GM19455 (cell line): ENCODE data around the gene SLC30A2.

Source experiments
- ATAC-seq: cut with Tn5 transposase; IDR thresholded peaks from one replicate; pipeline ENCODE4 v1.9.1; 2021; ENCODE audit not compliant: unreplicated experiment

SLC30A2 gene

GRCh38 chr1:26041978-26042377 lies 3.9 kb downstream of the SLC30A2 start:
- ATAC-seq = no peak

GRCh38 chr1:26041401-26041800 lies 4.5 kb downstream of the SLC30A2 start:
- ATAC-seq = no peak

- no peak for ATAC-seq
These were observed 7.0 kb downstream of the SLC30A2 start for GRCh38 chr1:26038904-26039303.

- no peak for ATAC-seq
These were observed 7.4 kb downstream of the SLC30A2 start for GRCh38 chr1:26038477-26038876.

- ATAC-seq = no peak
These were observed 8.0 kb downstream of the SLC30A2 start for GRCh38 chr1:26037904-26038303.

- ATAC-seq = no peak
These were observed 9.1 kb downstream of the SLC30A2 start for GRCh38 chr1:26036756-26037281.

GRCh38 chr1:26035959-26036755 lies 9.8 kb downstream of the SLC30A2 start:
- peak; percentile 55 for ATAC-seq

GRCh38 chr1:26035203-26035958 lies 10.5 kb downstream of the SLC30A2 start:
- ATAC-seq = peak; percentile 83

- ATAC-seq = no peak
These were observed 11.3 kb downstream of the SLC30A2 start for GRCh38 chr1:26034504-26035202.

- ATAC-seq = no peak
These were observed 13.1 kb downstream of the SLC30A2 start for GRCh38 chr1:26032656-26033357.

GRCh38 chr1:26031611-26032220 lies 14.2 kb downstream of the SLC30A2 start:
- ATAC-seq = no peak

GRCh38 chr1:26031196-26031595 lies 14.7 kb downstream of the SLC30A2 start:
- no peak for ATAC-seq

GRCh38 chr1:26029864-26030481 lies 15.9 kb downstream of the SLC30A2 start:
- no peak for ATAC-seq

GRCh38 chr1:26029054-26029863 lies 16.7 kb downstream of the SLC30A2 start:
- no peak for ATAC-seq

- ATAC-seq = no peak
These were observed 17.4 kb downstream of the SLC30A2 start for GRCh38 chr1:26028490-26028980.

GRCh38 chr1:26027716-26028489 lies 18.0 kb downstream of the SLC30A2 start:
- no peak for ATAC-seq

GRCh38 chr1:26025517-26025916 lies 20.4 kb downstream of the SLC30A2 start:
- ATAC-seq = no peak

- ATAC-seq = no peak
These were observed 20.9 kb downstream of the SLC30A2 start for GRCh38 chr1:26025060-26025459.
